Measurements from ENCODE around the gene CDHR3. TPM values are rescaled to one million over a fixed set of nuclear protein-coding genes. Genes with fewer than 3 reads are reported as not detected.
"Not testable (repeated sequence)": the region's sequence is repeated elsewhere in the genome, so short reads cannot be mapped to it uniquely, and the experiment has no call there.

The CDHR3 gene
- total RNA-seq, 1 donor from 2014 or later, result 7.7 TPM

DNA sequence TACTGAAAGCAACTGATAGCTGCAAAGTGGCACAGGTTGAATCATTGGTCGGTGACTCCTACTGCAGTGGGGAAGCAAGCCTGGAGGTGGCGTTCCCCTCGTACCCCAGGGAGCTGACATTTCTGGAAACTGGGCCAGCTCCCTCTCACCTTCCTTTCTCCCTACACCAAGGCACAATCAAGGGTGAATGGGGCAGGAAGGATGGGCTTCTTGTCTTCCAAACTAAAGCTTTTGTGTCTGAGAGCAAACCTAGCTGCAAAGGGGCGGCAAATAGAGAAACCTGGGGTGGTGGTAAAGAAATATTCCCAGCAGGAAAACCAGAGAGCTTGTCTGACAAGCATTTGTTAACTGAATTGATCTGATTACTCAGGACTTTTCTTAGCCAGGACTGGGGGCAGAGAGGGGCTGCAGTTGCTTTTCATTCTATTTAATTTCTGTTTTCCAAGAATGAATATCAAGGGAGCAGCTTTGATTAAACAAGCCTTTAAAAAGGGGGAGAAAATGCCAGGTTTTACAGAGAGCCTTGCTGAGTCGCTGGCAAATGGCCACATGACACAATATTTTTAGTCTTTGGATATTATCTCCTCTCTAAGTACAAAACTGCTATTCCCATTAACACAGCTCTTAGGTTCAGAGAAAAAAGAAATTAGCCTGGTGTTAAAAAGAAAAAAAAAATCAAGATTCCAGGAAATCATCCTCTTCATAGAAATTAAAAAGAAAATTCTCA, 27.8 kb downstream of the CDHR3 start:
- no peak for DNase-seq (ENCODE audit: low spot score)
- ATAC-seq, result no peak

DNA sequence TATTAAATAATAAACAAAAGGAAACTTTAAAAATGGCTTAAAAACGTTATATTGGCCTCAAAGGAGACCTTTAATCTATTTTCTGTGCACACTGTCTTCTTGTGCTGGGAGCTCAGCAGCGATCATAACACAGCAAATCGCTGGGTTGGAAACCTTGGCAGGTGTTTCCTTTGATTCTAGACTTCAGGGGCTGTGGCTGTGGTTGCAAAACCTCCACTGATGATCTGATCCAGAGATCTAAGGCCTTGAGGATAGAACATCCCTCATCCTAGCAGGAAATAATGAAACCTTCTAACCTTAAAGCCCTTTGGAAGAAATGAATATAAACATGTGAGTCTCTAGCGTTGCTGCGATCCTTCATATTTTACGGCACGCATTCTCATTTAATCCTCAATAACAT, 29.8 kb downstream of the CDHR3 start:
- no peak for ATAC-seq
- no peak for DNase-seq (ENCODE audit: low spot score)

DNA sequence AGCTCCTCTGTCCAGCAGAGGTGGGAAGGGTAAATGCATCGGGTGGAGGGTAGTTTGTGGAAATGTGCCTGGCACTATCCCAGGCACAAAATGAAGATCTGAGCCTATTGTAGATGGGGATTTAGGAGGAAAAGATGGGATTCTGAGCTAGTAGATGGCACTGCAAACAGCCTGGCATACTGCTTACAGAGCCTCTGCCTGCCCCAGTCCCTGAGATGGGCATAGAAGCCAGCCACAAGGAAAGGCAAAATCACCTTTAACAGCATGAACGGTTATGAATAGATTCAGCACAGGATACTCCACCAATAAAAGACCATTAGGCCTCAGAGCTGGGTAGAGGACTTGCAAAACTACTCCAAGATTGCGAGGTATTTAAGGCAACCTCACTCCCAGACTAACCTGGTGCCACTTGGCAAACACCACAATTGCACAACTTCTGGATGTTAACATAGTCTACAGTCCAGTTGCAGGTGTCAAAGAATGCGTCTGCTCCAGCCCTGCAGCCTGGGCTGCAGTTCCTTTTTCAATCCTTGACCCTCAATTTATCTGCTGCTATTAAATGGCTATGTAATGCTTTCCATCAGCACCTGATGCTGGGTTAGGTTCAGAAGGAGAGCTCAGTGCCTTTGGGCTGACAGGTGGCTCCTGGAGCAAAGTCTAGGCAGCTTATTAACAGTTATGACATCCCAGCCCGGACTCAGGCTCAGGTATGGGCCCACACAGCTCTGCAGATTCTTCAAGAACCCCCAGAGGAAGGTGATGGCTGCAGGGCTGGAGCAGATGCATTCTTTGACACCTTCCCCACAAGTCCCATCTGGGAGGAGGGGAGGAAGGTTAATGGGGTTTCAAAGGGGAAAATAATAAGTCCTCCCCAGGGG, 34.0 kb downstream of the CDHR3 start:
- peak; percentile 70 for DNase-seq (ENCODE audit: low spot score)
- ATAC-seq, result peak; percentile 98

DNA sequence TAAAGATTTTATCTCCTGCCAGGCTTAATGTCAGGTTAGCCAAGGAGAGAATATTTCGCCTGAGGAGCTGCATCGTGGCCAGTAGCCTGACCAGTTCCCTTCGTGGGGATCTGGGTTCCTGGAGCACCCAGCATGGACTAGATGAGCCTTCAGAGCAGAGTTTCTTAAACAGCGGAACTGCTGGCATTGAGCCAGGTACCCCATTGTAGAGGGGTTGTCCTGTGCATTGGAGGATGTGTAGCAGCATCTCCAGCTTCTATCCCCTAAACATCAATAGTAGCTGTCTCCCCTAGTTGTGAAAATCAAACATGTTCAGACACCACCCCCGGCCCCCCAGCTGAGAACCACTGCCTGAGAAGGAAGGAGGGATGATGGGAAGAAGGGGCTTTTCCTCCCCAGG, 36.2 kb downstream of the CDHR3 start:
- no peak for ATAC-seq
- no peak for DNase-seq (ENCODE audit: low spot score)

DNA sequence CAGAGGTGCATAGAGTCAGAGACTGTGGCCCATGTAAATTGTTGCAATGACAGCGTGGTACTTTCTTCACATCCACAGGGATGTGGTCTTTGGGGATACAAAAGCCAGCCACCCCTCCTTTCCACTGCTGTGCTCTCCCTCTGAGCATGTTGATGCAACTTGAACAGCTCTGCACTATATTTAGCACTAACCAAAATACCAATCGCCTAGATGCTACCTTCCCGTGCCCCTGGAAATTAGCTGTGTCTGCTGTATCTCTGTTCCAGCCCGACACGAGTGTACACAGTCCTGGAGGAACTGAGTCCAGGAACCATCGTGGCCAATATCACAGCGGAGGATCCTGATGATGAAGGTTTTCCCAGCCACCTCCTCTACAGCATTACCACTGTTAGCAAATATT, 38.1 kb downstream of the CDHR3 start:
- no peak for DNase-seq (ENCODE audit: low spot score)
- ATAC-seq, result no peak

DNA sequence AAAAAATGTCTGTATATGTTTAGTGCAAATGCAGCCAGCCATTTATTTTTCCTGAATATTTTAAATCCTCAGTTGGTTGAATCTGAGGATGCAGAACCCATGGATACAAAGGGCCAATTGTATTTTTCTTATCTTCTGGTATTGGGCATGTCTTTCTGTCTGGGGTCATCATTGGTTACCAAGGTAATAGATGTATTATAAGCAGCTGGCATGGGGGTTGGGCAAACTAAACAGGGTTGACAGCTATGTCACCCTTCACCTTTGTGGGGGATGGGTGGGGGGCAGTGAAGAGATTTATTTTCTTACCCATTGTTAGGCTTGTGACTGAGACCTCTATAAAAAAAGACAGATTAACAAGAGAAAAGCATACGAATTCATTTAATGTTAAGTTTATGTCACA, 38.8 kb downstream of the CDHR3 start:
- no peak for ATAC-seq
- DNase-seq (ENCODE audit: low spot score), result no peak

DNA sequence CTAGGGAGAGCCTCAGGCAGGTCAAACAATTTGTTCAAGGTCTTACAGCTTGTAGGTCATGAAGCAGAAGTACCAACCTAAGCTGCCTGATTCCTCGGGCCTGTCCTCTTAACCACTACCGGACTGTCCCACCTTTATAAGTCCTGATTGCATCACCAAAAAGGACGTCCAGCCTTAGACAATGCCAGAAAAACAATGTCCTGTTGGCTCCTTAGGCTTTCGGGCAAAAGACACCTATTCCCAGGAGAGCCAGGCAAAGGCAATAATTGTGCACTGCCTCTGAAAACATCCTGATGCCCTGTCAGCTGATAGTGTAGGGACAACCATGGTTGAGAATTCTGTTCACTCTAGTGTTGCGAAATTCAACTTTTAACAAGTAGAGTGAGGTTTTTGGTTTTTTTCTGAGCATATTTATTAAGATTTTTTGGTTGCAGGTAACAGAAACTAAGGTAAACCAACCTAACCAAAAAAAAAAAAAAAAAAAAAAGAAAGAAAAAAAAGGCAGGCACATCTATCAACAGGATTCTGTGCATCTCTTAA, 40.5 kb downstream of the CDHR3 start:
- ATAC-seq, result no peak

DNA sequence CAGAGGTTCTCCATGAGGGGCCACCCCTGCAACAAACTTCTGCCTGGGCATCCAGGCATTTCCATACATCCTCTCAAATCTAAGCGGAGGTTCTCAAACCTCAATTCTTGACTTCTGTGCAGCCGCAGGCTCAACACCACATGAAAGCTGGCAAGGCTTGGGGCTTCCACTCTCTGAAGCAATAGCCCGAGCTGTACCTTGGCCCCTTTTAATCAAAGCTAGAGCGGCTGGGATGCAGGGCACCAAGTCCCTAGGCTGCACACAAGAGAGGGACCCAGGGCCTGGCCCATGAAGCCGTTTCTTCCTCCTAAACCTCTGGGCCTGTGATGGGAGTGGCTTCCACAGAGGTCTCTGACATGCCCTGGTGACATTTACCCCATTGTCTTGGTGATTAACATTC, 43.8 kb downstream of the CDHR3 start:
- DNase-seq (ENCODE audit: low spot score) (peak; percentile 60), ATAC-seq (peak; percentile 52)

More for the DNA sequence above, 40.5 kb downstream of the CDHR3 start:
- DNase-seq (ENCODE audit: low spot score), result no peak

DNA sequence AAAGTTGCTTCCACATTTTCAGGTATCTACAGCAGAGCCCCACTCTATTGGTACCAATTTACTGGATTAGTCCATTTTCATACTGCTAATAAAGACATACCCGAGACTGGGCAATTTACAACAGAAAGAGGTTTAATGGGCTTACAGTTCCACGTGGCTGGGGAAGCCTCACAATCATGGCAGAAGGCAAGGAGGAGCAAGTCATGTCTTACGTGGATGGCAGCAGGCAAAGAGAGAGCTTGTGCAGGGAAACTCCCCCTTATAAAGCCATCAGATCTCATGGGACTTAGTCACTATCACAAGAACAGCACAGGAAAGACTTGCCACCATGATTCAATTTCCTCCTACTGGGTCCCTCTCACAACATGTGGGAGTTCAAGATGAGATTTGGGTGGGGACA, 44.7 kb downstream of the CDHR3 start:
- ATAC-seq; DNase-seq (ENCODE audit: low spot score): not testable (repeated sequence)

DNA sequence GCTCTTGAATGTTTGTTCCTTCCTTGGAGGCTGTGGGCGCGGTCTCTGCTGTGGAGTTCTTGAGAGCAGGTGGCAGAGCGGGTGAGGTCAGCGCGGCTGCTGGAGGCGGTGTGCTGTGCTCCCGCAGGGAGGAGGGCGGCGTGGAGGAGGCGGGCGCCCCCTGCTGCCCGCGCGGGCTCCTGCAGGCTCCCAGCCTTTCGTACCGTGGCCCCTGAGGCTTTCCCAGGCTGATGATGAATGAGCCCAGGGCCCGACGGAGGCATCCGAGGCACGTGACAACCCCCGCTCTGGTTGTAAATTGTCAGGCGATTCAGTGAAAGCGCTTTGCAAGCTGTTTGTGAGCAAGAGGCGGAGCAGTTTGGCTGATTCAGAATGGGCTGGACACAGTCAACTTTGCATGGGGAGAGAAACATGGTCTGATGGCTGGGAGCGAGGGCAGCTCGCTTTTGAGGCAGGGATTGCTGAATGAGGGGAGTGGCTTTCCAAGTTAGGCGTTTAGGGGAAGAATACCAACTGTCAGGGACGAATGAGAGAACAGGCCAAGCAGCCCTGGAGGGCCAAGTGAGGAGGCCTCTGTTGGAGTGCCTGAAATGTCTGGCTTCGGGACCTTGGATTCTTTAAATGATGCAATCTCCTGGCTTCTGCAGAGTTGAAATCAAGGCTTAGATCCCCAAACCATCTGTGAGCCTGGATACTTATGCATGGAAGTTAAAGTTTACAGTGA, 46.6 kb downstream of the CDHR3 start:
- DNase-seq (ENCODE audit: low spot score) (peak; percentile 78), ATAC-seq (peak; percentile 99)

DNA sequence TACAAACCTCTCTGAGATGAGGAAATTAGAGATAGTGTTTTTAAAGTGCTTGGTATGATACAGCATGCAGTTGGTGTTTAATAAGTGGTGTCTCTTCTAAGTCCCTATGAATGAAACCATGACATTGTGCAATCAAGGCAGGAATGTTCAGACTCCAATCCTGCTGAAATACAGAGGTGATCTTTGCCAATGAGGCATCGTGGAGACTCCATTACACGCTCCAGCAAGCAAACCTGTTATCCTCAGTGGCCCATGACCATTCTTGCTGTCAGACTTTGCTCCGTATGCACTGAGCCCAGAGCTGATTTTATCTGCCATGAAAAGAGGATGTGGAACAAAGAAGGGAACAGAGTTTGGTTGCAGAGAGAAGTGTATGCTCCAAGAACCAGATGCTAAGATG, 47.3 kb downstream of the CDHR3 start:
- DNase-seq (ENCODE audit: low spot score) (no peak), ATAC-seq (no peak)

DNA sequence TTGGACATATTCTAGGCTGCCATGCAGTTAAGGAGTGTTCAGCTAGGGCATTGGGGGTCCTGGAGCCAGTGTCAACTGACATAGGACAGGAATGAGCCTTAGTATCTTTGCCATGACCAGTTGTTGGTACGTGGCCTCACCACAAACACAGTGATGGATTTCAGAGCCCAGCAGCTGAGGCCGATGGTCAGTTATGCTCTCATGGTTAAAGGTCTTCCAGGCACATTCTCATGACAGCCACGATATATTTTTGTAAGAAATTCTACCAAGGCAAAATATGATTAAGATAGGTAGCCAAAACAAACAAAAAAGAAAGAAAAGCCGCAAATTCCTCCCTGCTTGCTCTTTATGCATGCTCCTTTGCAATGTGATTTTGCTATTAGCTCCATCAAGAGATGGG, 47.8 kb downstream of the CDHR3 start:
- ATAC-seq (no peak), DNase-seq (ENCODE audit: low spot score) (no peak)

DNA sequence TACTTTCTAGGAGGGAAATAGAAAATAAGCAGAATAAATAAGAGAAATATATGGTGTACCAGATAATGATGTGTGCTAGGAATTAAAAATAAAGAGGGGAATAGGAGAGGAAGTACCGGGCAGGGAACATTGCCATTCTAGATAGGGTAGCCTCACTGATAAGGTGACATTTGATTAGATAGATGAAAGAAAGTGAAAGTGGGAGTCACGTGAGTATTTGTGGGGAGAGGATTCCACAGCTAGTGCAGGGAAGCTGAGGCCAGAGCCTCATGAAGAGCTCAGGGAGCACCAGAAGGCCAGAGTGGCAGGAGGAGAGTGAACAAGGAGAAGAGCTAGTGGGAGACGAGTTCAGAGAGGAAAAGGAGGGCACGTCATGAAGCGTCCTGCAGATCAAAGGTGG, 49.1 kb downstream of the CDHR3 start:
- ATAC-seq, result no peak
- no peak for DNase-seq (ENCODE audit: low spot score)

DNA sequence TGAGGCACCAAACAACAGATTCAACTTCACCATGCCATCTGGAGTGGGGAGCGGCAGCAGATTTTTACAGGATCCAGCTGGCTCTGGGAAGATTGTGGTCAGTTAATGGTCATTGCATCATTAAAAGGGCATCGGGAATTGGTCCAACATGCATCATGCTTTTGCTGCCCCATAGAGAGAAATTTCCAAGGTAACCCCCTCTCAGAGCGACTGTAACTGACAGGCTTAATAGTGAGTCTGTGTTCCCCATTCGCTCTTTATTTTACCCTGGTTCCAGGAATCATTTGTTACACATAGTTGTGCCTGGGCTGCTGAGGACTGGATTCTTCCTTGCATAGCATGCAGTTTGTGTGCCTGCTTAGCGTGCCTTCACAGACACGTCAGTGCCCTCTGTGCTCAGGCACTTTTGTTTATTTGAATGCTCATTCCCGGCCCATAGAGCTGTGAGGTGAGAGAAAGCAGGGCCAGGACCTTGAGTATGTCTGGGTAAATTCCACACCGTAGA, 49.9 kb downstream of the CDHR3 start:
- ATAC-seq (no peak), DNase-seq (ENCODE audit: low spot score) (no peak)

DNA sequence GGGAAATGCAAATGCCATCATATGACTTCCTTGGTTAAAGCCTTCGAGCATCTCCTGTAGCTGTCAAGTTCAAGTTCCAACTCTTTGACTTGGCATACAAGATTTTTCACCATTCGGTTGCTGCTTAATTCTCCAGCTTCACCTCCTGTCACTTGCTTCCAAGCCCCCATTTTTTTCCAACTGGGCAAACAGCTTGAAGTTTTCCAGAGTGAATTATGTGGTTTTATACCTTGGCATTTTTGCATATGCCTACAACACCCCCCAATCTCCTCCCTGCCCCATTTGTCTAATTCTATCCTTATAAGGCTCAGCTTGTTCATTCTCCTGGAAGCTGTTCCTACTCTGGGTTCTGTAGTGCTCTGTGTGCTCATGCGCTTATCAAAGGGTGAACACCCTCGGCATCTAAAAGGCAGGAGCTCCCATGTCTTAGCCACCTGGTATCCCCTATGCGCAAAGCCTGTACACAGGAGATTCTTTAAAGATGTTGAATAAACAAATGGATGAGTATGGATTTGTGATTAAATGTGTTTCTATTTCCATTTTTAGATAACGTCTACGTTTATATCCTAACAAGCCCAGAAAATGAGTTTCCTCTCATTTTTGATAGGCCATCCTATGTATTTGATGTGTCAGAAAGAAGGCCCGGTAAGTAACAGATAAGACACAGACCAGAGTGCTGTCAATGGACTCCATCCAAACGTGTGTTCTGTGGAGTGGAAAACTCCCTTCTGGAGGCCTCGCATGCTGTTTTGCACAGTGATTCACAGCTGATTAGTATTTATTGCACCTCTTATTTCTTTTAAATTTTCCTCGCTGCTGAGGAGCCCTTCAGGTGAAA, 52.5 kb downstream of the CDHR3 start:
- ATAC-seq (no peak), DNase-seq (ENCODE audit: low spot score) (no peak)

DNA sequence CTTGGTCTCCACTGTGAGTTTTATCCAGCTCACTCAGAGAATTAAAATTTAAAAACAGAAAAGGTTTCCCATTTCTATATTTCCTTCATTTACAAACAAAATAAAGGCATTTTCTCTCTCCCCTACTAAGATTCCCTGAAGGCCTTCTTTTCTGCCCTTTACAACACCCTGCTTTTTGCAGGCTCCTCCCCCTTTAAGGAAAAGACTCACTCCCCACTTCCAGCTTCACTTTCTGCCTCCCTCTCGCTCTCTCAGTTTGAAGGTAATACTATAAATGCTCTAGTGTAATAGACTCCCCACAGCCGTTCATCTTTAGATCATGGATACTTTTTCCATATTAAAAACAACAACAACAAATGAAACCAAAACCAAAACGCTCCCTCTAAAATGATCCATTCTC, 53.3 kb downstream of the CDHR3 start:
- DNase-seq (ENCODE audit: low spot score) (no peak), ATAC-seq (no peak)

DNA sequence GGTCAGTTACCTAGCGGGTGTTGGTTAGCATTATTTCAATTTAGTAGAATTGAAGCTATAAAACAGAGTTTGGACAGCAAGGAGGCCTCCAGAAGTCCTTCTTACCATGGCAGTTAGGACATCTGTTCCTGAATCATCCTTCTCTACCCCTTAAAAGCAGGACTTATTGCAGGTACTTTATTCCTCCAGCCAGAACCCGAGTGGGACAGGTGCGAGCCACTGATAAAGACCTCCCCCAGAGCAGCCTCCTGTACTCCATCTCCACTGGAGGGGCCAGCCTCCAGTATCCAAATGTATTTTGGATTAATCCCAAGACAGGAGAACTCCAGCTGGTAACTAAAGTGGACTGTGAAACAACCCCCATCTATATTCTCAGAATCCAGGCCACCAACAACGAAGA, 54.6 kb downstream of the CDHR3 start:
- DNase-seq (ENCODE audit: low spot score) (no peak), ATAC-seq (no peak)

DNA sequence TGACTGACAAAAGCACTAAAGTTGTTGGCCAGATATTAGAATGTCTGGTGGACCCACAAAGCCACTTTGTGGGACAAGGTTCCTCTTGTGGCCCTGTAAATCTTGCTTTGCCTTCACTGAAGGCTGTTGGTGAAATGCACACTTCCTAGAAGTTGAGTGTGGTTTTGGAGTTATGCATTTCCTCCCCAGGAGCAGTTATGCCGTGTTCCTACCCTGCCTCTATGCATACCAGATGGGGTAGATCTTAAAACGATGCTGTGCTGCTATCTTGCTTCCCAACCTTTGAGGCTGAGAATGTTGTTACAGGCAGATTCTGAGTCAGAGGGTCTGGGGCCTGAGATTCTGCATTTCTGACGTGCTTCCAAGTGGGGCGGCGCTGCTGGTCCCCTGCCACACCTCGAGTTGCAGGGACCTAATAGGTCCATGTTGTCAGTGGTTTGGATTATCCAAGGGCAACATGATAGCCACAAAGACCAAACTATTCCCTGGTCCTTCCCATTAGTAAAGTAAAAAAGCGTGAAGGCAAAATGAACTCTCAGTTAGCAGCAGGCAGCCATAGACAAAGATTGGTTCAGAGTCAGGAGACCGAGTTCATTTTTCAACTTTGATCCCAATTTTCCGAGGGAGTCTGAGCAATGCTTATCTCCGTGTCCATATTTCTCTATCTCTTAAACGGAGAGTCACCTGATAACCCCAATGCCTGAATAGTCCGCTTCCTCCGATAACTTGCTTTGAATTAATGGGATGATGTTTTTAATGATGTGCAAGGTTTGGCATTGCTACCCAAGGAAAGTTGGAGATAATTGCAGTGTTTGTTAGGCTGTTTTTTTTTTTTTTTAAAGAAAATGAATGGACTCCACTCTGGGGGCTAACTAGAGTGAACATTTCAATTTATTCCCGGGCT, 55.8 kb downstream of the CDHR3 start:
- ATAC-seq, result no peak
- DNase-seq (ENCODE audit: low spot score), result no peak

DNA sequence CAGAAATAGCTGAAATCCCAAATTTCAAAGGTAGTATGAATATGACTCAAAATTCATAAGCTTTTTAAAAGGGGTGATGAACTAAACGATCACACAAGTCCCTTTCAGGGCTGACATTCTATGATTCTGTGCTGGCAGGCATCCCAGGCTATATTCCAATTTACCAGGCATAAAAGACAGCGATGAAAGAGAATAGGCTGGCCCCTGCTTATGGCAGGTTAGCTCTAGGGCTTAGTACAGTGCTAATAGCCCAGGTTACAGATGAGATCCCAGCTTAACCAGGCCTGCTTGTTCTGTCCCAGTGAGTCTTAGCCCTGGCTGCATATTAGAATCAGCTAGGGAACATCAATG, 56.4 kb downstream of the CDHR3 start:
- no peak for DNase-seq (ENCODE audit: low spot score)

More for the DNA sequence above, 56.4 kb downstream of the CDHR3 start:
- no peak for ATAC-seq
